ENCODE data around the gene POLR3GL. TPM values are rescaled to one million over a fixed set of nuclear protein-coding genes. Genes with fewer than 3 reads are reported as not detected.

Gene POLR3GL
- total RNA-seq, 1 experiment from 2014 or later, result 2.9 TPM

DNA sequence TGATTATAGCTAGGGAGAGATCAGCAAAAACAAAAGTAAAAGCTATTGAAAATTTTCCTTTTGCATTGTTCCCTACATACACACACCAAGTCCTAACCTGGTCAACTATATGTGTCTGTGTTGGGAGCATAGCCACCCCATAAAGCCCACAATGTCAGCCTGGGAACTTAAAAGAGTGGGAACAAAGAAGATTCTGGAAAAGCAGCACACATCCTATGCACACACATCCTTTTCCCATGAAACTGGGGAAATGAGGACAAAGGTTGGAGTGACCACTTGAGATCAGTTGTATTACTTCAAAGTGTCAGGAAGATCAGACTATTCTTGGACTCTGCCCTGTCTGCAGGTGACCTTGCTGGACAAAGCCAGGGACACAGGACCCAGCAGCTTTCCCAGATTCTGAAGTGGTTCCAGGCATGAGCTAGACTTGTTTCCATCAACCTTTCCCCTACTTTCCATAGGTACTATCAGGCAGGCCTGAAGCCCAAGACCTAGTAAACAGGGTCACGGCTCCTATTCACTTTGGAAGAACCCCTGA is 16.0 kb downstream of the POLR3GL start:
- no peak overlapping the region for H3K4me3 Mint-ChIP-seq (ENCODE audit: unreplicated experiment)
- no peaks in the 10 kb centered on the region for H3K9me3 Mint-ChIP-seq (ENCODE audit: unreplicated experiment)
- Histone ChIP-seq H3K4me3 (ENCODE audit: low read depth, low read length) (no peak overlapping the region), H3K4me1 (peaks cover 37% of the 10 kb centered on the region), H3K36me3 (ENCODE audit: control insufficient read depth, insufficient read depth, low read length) (no peaks in the 10 kb centered on the region), H3K27me3 (replicated peaks; ENCODE audit: control insufficient read depth, insufficient read depth, low read length) (no peaks in the 10 kb centered on the region), H3K9me3 (no peaks in the 10 kb centered on the region)
- POLR2A ChIA-PET, result interaction anchor here (1.0 to 1.5 kb wide), 4 partner anchors 11 to 71 kb away, joined by 3 to 4 read pairs (median 4); no protein-coding TSS in a partner anchor
- TF ChIP-seq, protein P1, sequence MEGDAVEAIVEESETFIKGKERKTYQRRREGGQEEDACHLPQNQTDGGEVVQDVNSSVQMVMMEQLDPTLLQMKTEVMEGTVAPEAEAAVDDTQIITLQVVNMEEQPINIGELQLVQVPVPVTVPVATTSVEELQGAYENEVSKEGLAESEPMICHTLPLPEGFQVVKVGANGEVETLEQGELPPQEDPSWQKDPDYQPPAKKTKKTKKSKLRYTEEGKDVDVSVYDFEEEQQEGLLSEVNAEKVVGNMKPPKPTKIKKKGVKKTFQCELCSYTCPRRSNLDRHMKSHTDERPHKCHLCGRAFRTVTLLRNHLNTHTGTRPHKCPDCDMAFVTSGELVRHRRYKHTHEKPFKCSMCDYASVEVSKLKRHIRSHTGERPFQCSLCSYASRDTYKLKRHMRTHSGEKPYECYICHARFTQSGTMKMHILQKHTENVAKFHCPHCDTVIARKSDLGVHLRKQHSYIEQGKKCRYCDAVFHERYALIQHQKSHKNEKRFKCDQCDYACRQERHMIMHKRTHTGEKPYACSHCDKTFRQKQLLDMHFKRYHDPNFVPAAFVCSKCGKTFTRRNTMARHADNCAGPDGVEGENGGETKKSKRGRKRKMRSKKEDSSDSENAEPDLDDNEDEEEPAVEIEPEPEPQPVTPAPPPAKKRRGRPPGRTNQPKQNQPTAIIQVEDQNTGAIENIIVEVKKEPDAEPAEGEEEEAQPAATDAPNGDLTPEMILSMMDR (IDR thresholded peaks at IDR 0.05; ENCODE audit: insufficient read depth in 1 of 2, low read depth in 1 of 2, low read length in 1 of 2, severe bottlenecking in 1 of 2, unreplicated experiment in 1 of 2), result no peak
- no TSS peak for BruUV-seq (replicated peaks)
- CTCF ChIA-PET, result interaction anchor here (0.5 to 1.4 kb wide), 2 partner anchors 18 to 62 kb away, joined by 4 to 7 read pairs; partner anchors contain the start of gene PEX11B
- H3K27me3 Mint-ChIP-seq (ENCODE audit: insufficient read depth, unreplicated experiment), result no peaks in the 10 kb centered on the region
- intact Hi-C loops (cut with micrococcal nuclease; ENCODE audit: unreplicated experiment), result no loop called here
- no peak overlapping the region for H3K27ac Mint-ChIP-seq (ENCODE audit: unreplicated experiment)
- H3K4me1 Mint-ChIP-seq (ENCODE audit: low read depth, unreplicated experiment), result peaks cover 6% of the 10 kb centered on the region
- DNase-seq, result no peak
- no peaks in the 10 kb centered on the region for H3K36me3 Mint-ChIP-seq (ENCODE audit: insufficient read depth, unreplicated experiment)

DNA sequence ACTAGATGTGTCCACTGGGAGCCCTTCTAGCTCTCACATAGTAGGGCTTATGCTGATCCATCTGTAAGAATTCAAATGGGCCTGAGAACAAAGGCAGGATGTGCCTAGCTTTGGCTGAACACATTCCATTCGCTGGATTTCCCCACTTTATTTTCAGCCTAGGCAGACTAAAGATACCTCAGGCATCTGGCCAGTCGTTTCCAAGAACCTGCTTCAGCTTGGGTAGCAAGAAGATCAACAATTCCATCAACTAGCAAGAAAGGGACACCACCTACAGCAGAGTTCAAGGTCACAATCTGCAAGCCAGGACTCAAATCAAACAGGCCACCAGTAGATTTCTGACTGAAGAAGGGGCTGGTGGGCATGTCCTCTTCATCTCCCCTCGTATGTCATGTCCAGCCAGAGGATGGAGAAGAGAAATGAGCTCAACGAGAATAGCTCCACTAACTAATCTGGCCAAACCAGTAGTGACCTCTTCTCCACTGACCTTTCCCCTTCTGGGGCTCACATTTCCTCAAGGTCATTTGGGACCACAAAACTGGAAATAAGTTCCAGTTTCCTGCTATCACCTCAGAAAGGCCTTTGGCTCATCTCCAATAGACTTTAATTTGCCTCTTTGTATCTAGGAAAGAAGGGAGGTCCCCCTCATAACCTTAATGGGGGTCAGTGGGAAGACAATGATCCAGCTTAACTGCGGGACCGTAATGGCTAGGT is 17.7 kb downstream of the POLR3GL start:
- BruUV-seq (replicated peaks), result no TSS peak
- Mint-ChIP-seq H3K9me3 (ENCODE audit: unreplicated experiment) (no peaks in the 10 kb centered on the region), H3K4me3 (ENCODE audit: unreplicated experiment) (no peak overlapping the region), H3K27me3 (ENCODE audit: insufficient read depth, unreplicated experiment) (no peaks in the 10 kb centered on the region), H3K27ac (ENCODE audit: unreplicated experiment) (no peak overlapping the region), H3K4me1 (ENCODE audit: low read depth, unreplicated experiment) (peaks cover 14% of the 10 kb centered on the region), H3K36me3 (ENCODE audit: insufficient read depth, unreplicated experiment) (no peaks in the 10 kb centered on the region)
- TF ChIP-seq, protein P1 (IDR thresholded peaks at IDR 0.05; ENCODE audit: insufficient read depth in 1 of 2, low read depth in 1 of 2, low read length in 1 of 2, severe bottlenecking in 1 of 2, unreplicated experiment in 1 of 2), result no peak
- intact Hi-C loops (cut with micrococcal nuclease; ENCODE audit: unreplicated experiment), result no loop called here
- DNase-seq, result no peak
- Histone ChIP-seq H3K9me3 (no peaks in the 10 kb centered on the region), H3K4me3 (ENCODE audit: low read depth, low read length) (no peak overlapping the region), H3K4me1 (peaks cover 46% of the 10 kb centered on the region), H3K27me3 (replicated peaks; ENCODE audit: control insufficient read depth, insufficient read depth, low read length) (no peaks in the 10 kb centered on the region), H3K36me3 (ENCODE audit: control insufficient read depth, insufficient read depth, low read length) (no peaks in the 10 kb centered on the region)
- ChIA-PET POLR2A (interaction anchor here (0.6 kb wide), 1 partner anchor 70 kb away, joined by 3 read pairs; no protein-coding TSS in a partner anchor), CTCF (no interaction called here)

DNA sequence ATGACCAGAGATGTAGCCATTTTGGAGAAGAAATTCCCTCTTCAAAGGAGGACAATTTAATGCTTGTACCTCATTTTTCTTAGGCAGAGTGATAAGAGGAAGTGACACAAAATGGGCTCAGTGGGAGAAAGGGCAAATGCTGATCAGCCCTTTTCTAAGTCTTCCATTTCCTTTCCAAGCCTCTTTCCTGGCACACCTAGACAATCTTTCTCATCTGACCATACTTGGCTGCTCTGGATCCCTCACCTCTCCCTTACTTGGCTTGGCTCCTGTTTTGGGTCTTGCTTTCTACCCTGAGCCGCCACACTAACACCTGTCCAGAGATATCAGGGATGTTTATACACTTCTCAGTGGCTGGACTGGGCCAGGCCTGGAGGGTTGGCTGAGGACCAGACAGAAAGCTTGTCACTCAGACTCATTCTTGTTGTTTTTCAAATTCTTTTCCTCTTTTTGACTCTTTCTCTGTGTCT is 18.8 kb downstream of the POLR3GL start:
- Histone ChIP-seq H3K4me3 (ENCODE audit: low read depth, low read length) (no peak overlapping the region), H3K4me1 (peaks cover 38% of the 10 kb centered on the region), H3K9me3 (no peaks in the 10 kb centered on the region), H3K36me3 (ENCODE audit: control insufficient read depth, insufficient read depth, low read length) (no peaks in the 10 kb centered on the region), H3K27me3 (replicated peaks; ENCODE audit: control insufficient read depth, insufficient read depth, low read length) (no peaks in the 10 kb centered on the region)
- intact Hi-C loops (cut with micrococcal nuclease; ENCODE audit: unreplicated experiment), result no loop called here
- no peaks in the 10 kb centered on the region for H3K9me3 Mint-ChIP-seq (ENCODE audit: unreplicated experiment)
- DNase-seq, result no peak
- H3K36me3 Mint-ChIP-seq (ENCODE audit: insufficient read depth, unreplicated experiment), result no peaks in the 10 kb centered on the region
- POLR2A ChIA-PET, result no interaction called here
- peaks cover 14% of the 10 kb centered on the region for H3K4me1 Mint-ChIP-seq (ENCODE audit: low read depth, unreplicated experiment)
- no peak overlapping the region for H3K27ac Mint-ChIP-seq (ENCODE audit: unreplicated experiment)
- BruUV-seq (replicated peaks), result no TSS peak
- TF ChIP-seq, protein P1 (IDR thresholded peaks at IDR 0.05; ENCODE audit: insufficient read depth in 1 of 2, low read depth in 1 of 2, low read length in 1 of 2, severe bottlenecking in 1 of 2, unreplicated experiment in 1 of 2), result no peak
- CTCF ChIA-PET, result no interaction called here
- no peak overlapping the region for H3K4me3 Mint-ChIP-seq (ENCODE audit: unreplicated experiment)
- no peaks in the 10 kb centered on the region for H3K27me3 Mint-ChIP-seq (ENCODE audit: insufficient read depth, unreplicated experiment)
